GM21576 (cell line): ENCODE measurements around the gene ELK3.

ENCODE experiments used
- ATAC-seq: cut with Tn5 transposase; IDR thresholded peaks from one replicate; pipeline ENCODE4 v1.9.1; 2021; ENCODE audit warnings: mild to moderate bottlenecking, moderate library complexity; ENCODE audit not compliant: unreplicated experiment

ELK3 gene

DNA sequence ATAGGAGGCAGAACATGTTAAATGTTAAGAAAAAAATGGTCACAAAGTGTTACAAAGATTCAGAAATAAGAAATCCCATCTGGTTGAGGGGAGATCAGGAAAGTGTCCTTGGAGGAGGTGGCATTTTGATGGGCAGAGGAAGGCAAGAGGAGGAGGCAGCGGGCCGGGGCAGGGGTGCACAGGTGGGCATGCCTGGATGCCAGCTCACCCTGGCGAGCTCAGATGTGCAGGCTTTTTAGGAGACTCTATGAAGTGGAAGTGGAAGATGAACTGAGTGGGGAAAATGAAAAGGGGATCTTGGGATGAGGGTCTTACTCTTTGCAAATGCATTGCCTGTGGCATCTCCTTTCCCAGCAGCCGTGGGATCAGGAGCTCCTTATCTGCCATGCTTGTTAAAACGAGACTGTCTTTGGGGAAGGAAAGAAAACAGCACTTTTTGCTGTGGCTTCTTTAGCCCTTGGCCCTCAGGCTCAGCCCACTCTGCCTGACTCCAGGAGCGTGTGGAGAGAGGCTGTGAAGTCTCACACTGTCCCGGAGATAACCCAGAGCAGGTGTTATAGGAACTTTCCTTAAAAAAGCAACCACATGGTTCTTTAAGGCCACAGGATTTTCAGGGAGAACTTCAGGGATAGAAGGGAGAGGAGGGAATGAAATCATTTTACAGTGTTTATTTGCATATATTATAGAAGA lies 62.6 kb downstream of the ELK3 start:
- ATAC-seq, result no peak

DNA sequence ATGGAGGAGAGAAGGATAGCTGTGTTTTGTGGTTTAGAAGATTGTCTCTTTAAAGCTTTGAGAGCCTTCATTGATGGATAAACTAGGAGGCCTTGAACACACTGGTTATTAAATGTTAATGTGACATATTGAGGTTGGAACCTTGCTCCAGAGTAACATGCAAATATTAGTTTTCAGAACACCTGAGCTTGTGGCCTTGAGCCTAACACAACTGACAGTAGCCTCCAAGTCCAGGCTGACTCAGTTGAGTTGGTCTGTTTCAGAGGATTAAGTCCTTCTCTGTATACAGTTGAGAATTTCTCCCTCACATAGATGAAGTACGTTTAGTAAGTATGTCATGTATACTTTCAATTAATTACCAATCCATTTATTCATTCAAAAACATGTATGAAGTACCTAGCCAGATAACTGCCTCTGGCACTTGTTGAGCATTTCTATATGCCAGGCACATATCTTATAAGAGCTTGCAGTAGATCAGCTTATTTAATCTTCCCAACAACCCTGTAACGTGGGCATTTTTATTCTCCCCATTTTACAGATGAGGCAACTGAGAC lies 63.5 kb downstream of the ELK3 start:
- no peak for ATAC-seq

DNA sequence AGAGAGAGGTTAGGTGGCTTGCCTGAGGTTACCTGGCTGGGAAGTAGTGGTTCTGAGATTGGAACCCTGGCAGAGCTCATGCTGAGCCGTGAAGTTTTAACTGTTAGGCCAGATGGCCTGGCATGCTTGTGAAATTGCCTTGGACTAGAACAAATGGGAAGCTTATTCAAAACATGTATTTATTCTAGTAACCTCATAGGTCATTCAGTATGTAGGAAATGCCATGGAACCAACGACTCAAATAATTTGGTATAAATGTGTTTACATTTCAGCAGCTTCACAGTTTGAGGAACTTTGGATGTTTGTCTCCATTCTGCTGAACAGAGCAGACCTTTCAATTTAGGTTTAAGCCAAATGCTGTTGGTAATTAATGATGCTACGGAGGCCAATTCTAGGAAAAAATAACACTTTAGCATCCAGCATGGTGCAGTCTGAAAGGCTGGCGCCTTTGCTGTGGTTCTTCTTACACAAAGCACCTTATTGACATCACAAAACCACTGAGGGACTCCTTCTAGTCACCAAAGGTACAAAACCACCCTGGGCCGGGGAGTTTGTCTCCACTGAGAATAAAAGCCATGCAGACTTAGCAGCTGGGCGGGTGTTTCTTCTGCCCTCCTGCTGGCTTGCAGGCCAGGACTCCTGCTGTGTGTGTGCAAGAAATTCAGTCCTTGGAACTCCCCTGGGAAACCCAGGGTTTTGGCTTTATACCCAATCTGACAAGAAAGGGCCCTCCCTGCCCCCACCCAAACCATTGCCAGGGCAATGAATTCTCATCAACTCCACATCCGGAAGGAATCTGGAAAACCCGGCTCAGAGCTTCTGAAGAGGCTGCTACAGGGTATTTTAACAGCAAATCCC lies 64.2 kb downstream of the ELK3 start:
- no peak for ATAC-seq

DNA sequence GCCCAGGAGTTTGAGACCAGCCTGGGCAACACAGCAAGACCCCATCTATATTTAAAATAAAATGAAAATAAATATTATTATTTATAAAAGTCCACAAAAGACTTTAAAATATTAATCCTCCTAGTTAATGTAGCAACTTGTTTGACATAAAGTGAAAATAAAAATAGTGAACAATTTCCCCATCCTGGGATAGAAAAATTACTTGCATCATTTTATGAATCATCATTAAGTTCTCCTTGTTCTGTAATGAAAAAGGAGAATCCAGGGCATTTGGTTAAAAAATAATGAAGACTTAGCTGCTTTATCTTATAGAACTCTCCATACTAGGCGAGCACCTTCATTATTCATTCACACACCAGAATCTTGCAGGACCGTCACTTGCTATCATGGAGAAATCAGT lies 66.1 kb downstream of the ELK3 start:
- no peak for ATAC-seq

DNA sequence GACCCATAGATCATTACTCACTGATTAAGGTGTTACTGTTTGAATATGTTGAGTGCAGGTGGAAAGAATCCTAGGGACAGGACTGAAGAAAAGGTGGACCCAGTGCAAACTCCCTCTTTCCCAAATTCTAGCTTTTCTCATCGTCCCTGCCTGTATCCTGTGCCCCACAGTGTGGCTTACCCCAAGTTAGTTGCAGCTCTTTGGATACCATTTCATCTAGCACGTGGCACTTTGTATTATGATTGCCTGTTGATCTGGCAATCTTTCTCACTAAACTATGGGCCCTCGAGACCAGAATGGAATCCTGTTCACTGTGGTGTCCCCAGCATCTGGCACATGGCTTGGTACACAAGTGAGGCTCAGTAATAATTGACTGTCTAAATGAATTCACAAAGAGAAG lies 66.5 kb downstream of the ELK3 start:
- no peak for ATAC-seq

DNA sequence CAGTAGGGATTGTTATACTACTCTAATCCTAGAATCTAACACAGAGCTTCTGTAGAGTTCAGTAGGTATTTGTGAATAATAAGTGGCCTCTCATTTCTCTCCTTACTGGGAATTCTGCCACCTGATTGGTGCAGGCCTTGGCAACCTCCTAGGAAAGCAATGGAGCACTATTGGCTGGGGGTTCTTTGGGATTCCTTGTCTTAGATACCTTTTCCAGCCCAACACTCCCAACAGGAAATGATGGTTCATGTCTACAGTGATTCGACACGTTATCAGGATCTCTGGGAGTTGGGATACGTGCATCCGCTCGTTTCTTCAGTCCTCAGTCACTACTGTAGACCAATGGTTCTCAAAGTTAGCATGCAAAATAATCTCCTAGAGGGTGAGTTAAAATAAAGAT lies 67.4 kb downstream of the ELK3 start:
- ATAC-seq, result no peak

DNA sequence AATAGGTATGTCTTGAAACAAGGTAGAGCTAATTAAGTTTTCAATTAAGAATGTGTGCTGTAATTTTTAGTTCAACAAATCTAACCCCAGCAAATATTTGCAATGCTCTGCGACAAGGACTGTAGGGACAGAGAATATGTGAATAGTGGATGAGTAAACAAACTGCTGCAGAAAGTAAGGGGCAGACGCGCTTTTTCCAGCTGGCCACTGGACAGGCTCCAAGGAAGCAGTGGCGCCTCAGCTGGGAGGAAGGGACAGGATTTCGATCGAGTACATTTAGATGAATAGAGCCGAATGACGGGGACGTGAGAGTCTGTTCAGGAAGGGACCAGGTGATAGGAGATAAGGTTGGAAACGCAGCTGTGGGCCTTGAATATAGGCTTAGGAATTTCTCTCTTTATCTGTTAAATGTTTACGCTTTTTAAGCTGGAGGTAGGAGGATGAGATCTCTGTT lies 69.3 kb downstream of the ELK3 start:
- no peak for ATAC-seq

DNA sequence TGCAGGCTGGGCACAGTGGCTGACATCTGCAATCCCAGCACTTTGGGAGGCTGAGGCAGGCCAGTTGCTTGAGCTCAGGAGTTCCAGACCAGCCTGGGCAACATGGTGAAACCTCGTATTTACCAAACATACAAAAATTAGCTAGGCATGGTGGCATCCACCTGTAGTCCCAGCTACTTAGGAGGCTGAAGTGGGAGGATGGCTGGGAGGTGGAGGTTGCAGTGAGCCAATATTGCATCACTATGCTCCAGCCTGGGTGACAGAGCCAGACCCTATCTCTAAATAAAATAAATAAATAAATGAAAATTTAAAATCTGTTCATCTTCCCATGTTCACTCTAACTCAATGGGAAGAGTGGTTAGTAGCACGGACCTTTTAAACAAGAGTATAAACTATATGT lies 71.2 kb downstream of the ELK3 start:
- no peak for ATAC-seq

DNA sequence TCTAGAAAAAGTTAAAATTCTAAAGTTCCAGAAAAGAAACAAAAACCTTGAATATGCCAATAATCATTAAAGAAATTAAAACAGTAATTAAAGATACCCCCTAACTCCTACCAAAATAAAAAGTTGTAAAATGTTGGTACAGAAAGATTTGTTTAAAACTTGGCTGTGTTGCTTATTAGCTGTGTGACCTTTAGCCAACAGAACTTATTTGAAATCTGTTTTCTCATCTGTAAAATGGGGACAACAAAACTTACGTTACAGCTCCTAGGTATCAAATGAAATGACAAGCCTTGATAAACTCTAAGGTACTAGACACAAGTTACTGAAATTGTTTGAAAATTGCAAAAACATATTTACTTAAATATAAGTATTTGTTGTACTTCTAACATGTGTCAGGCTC lies 71.7 kb downstream of the ELK3 start:
- no peak for ATAC-seq

DNA sequence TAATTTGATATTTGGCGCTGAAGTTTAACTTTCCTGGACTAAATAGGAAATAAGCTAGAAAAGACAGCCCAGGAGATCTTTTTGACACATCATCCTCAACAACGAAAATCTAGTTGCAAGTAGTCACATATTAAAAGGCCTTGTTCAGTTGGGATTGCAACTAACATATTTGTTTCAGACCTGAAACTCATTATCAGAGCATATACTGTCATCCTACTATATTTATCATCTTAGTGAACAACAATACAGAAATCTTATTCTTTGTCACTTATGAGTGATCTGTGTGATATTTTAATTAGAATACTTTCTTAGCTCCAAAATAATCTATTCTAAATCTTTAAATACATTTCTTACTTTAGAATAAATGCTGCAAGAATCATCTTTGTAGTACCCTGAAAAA lies 72.1 kb downstream of the ELK3 start:
- ATAC-seq, result no peak

DNA sequence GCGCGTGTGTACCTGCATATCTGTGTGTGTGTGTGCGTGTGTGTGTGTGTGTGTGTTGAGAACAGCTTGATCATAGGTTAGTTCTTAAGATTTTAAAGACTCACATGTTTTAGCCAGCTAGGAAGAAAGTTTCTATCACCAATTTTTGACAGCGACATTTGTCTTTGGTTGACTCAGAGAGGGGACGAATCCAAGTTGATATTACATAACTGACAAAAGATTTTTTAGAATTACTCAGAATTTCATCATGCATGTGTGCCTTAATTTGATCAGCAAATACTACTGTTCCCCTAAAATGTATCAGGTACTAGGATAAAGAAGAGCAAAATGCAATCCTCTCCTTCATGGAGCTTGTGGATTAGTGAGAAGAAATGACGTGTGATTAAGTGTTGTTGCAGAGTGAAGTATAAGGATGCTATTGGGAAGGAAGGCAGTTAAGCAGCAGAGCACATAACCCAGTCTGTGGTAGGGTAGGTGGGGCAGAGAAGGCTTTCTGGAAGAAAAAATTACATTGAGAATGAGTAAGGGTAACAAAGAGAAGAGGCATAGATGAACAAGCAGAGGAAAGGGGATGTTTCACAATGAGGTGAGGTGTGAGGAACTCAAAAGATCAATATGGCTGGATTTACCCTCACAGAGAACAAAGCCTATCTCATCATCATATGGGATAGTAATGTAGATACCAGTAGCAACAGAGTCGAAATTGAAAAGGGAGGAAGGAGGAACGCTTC lies 77.5 kb downstream of the ELK3 start:
- no peak for ATAC-seq

DNA sequence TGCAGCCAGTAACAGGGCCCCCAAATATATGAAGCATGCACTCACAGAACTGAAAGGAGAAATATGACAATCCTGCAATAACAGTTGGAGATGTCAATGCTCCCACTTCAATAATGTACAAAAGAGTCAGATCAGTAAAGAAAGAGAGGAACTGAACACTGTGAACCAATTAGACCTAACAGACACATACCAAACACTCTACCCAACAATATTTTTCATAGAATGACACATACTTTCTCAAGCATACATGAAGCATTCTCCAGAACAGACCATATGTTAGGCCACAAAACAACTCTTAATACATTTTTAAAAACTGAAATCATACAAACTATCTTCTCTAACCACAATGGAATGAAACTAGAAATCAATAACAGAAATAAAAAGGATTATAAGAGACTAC lies 80.2 kb downstream of the ELK3 start:
- ATAC-seq, result no peak

DNA sequence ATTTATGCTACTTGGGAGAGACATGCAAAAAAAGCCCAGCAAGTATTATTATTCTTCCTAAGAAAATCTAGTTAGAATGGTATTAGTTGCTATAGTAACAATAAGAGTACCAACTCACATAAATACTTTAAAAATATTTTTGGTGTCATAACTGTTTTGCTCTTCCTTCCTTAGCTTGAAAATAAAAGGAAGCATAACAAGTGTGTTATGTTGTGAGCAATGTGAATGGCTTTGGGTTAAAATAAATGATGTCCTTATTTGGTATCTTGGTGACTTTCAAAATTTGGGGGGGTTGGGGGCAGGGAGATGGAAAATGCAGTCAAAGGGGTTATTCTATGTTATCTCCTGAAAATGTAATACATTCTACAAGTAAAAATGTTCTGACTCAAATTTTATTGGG lies 91.0 kb downstream of the ELK3 start:
- ATAC-seq, result no peak

DNA sequence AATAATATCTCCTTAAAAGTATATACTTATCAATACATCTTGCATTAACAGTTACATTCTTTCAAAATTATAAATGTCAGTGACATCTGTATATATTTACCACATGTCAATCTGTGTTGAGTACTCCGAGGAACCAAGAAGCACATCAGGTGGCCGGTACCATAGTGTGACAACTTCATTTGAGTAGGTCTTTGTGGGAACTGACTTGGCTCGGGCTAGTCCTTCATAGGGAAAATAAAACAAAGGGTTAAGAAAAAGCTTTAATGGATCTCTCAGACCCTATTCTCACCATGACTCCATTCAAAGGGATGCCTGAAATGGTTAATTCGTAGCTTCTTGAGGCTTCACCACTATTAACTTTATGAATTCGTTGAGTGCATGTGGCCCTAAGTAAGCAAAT lies 94.9 kb downstream of the ELK3 start:
- ATAC-seq, result no peak

DNA sequence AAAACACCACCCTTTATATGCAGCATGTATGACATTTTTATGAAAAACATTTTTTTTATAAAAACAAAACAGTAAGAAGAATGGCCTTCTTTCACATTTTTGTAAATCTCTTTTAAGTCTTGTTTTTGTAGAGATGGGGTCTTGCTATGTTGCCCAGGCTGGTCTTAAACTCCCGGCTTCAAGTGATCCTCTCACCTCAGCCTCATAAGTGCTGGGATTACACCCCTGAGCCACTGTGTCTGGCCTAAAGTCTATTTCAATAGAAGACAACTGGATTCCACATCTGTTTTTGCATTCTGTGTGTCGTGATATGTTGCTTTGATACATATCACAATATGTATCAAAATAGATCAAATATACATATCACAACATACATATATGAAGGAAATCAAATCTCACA lies 98.9 kb downstream of the ELK3 start:
- ATAC-seq, result no peak

DNA sequence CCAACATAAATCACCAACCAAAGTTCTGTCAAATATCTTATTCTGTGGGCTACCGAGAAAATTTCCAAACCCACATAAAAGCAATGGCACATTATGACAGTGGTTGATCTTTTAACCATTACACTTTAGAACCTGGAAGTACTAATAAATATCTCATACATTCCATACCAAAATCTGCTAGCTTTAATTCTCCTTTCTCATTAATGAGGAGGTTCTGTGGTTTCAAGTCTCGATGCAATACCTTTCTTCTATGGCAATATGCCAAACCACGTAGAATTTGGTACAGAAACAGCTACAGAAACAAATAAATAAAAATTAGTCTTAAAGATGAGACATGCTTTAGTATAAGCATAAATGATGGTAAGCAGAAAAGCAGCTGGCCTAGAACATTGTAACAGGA lies 100.7 kb downstream of the ELK3 start:
- ATAC-seq, result no peak

DNA sequence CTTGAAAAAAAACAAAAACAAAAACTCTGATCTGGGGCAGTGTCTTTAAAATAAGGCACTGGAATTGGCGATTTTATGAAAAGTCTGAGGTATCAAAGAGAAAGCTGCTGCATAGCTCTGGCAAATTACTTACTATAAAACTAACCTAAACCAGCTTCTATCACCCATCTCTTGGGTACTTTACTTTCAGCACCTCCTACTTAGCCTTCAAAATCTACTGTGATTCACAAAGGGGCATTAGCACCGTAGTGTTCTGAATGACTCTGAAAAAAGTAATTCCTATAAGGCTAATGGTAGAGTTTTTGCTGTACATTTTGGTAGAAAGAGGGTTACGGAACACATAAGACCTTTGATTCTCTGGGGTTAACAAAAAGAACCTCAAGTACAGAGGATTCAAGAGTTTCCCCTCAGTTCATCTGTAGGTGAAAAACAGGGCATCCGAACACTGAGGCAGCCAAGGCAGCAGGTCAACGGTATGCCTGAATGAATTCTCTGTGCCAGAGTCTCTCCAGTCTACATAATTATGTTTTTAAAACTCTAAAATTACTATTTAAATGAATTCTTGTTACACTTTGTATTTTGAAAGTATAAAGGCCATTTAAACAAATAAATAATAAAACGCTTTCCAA lies 101.5 kb downstream of the ELK3 start:
- ATAC-seq, result no peak

DNA sequence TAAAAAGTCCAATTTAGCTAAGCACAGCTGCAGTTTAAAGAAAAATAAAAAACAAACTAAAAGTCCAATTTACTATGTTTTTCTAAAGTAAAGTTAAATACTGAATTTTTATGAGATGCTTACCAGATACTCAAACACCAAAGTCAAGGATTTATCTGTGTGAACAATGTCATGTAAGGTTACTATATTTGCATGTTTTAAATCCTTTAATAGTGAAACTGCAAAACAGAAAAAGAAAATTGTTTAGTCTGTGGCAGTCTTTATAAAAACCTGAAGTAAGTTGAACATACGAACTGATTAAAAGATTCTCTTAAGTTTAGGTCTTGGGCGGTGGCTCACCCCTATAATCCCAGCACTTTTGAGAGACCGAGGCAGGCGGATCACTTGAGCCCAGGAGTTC lies 103.3 kb downstream of the ELK3 start:
- no peak for ATAC-seq

DNA sequence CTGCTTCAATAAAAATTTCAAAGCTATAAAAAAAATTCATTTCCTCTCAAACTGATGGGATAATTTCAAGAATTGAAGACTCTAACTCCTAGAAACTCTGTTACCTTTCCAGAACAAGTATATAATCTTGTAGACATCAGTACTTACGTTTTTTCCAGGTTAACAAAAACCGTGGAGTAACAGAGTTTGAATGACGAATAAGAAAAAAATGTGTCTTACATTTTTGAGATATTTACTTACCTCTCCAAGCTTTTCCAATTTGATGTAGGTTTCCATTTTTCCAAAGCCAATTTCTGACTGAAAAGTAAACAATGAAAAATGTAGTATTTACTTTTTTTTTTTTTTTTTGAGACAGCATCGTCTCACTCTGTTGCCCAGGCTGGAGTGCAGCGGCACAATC lies 105.9 kb downstream of the ELK3 start:
- ATAC-seq, result no peak

DNA sequence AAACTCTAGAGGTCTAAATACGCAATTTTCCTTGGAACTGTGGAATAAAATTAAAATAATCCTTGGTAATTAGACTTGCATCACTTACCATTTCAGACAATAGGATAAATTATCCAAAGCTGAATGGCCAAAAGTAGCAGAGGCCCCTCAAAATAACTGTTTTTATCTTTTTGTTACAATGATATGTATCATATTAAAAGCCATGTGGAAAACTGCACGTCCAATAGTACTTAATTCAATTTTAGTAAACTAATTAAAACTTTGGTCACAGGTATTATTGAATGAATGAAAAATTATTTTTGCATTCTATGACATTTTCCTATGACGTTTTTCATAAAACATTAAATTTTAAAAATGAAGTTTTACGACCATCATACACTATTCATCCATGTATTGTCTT lies 107.6 kb downstream of the ELK3 start:
- no peak for ATAC-seq

DNA sequence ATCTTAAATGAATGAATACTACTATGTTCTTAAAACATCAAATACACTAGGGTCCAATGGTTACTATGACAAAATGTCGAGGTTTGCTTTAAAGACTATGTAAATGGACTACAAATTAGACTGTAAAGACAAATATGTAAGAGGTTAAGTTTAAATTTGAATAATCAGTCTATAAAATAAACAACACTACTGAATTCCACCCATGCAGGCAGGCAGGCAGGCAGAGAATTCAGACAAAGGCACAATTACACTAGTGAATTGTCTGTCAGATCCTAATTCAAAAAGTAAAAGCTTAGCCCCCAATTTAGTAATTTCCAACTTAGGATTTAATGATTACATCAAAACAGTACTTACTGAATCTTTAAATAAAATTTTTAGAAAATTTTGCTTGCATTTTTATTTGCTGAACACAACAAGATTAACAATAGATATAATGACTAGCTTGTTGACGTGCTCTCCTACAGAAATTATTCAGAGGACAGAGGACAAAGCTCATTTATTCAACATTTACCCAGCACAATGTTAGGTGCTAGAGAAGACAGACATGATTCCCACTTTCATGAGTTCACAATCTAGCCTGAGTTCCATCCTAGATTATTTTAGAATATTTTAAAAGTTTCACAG lies 108.6 kb downstream of the ELK3 start:
- no peak for ATAC-seq
